DMS53 treated with DMSO at 0.1 percent for 48 hours (cell line): ENCODE measurements around the gene PARP16.

ENCODE experiments used
- DNase-seq: peaks from one replicate; lab custom pipeline; 2025; ENCODE audit not compliant: unreplicated experiment; lab: John Stamatoyannopoulos, UW

PARP16 gene

GRCh38 chr15:65311760-65312159 lies 25.1 kb upstream of the PARP16 start:
- no peak for DNase-seq

- DNase-seq: no peak
Observed at GRCh38 chr15:65310431-65311137, 23.9 kb upstream of the PARP16 start.

GRCh38 chr15:65309882-65310418 lies 23.3 kb upstream of the PARP16 start:
- no peak for DNase-seq

GRCh38 chr15:65307978-65308377 lies 21.3 kb upstream of the PARP16 start:
- DNase-seq: no peak

- no peak for DNase-seq
Observed at GRCh38 chr15:65306551-65306950, 19.9 kb upstream of the PARP16 start.

- no peak for DNase-seq
Observed at GRCh38 chr15:65305776-65306175, 19.1 kb upstream of the PARP16 start.

GRCh38 chr15:65305150-65305758 lies 18.6 kb upstream of the PARP16 start:
- DNase-seq: peak; percentile 52

- peak; percentile 81 for DNase-seq
Observed at GRCh38 chr15:65304381-65305149, 17.9 kb upstream of the PARP16 start, which contains the start of gene RNU5B-1. RNU5B-1 (plus strand) TSS chr15:65304677.

- DNase-seq: peak; percentile 62
Observed at GRCh38 chr15:65303687-65304380, 17.2 kb upstream of the PARP16 start.

GRCh38 chr15:65302061-65302460 lies 15.4 kb upstream of the PARP16 start:
- DNase-seq: no peak

- no peak for DNase-seq
Observed at GRCh38 chr15:65300924-65301441, 14.3 kb upstream of the PARP16 start.

GRCh38 chr15:65298731-65299130 lies 12.0 kb upstream of the PARP16 start:
- DNase-seq: no peak

- no peak for DNase-seq
Observed at GRCh38 chr15:65292938-65293518, 6.3 kb upstream of the PARP16 start.

GRCh38 chr15:65290228-65290627 lies 3.5 kb upstream of the PARP16 start:
- DNase-seq: no peak

- no peak for DNase-seq
Observed at GRCh38 chr15:65289261-65289854, 2.7 kb upstream of the PARP16 start.

- DNase-seq: no peak
Observed at GRCh38 chr15:65287520-65287855, 805 bp upstream of the PARP16 start.

- DNase-seq: peak; percentile 38
Observed at GRCh38 chr15:65286069-65286703, 497 bp downstream of the PARP16 start.

GRCh38 chr15:65285291-65286068 lies 1.2 kb downstream of the PARP16 start:
- DNase-seq: no peak

- DNase-seq: no peak
Observed at GRCh38 chr15:65278480-65278879, 8.2 kb downstream of the PARP16 start.
